GM18498 (cell line): ENCODE results near the gene SDK1.

Source experiments
- ATAC-seq: cut with Tn5 transposase; IDR thresholded peaks from one replicate; pipeline ENCODE4 v1.9.1; 2021; ENCODE audit warnings: mild to moderate bottlenecking, moderate library complexity; ENCODE audit not compliant: unreplicated experiment

Gene SDK1

DNA sequence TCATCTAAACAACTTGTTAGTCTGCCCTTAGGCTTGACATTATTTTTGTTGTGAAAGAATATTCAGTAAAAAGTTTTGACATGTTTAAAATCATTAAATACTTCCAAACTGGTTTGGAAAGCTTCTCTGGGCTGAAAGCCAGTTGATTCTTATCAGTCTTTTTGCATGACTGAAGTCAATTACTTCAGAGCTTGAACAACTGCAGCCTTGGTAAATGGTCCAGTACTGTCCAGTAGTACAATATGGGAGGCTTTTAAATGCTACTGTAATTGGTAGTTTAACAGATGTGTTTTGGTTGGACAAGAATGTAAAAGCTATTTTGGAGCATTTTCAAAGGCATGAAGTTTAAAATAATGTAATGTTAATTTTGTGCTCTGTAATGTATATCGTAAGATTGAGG lies 103.4 kb downstream of the SDK1 start:
- ATAC-seq = no peak

DNA sequence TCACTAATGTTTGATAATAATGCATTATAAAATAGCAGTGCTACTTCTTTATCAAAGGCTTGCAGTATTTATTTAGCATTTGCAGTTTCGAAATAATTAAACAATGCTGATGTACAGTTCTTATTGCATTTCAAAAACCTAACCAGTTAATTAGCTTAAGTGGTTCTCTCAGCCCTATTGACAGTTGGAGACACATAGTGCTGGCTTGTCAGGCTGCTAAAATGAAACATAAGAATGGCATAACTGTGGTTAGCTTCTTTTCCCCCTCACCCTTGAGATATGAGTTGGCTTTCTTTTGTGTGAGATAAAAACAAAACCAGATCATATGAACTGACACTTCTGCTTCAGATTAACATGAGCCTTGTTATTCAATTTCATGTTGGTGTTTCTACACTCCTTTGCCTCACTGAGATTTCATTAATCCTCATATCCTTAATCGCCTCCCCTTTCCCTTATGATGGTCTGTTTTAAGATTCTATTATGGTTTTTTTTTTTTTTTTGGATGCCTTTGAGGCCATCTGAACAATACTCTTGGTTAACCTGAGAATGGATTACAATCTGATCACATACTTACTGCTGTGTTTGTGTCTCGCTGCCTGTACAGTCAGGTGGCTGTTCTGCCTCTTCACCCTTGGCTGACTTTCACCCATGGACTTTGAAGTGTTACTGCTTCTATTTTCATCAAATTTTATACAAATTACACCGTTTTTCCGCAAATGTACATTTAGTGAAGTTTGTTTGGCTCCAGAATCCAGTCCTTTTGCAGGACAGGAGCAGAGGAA lies 108.0 kb downstream of the SDK1 start:
- ATAC-seq = no peak

DNA sequence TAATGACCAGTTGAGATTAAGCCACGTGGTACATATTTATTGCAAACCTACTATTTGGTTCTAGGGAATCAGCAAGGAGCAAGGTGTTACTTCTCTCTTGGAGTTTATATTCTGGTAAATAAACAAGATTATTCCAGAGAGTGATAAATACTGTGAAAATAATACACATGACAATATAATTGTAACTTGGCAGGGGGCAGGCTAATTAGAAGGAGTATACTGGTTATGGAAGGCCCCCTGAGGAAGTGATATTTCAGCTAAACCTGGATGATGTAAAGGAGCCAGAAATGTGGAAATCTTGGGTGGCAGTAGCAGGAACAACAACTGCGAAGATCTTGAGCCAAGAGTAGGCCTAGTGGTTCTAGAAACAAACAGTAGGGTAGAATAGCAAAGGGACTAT lies 111.8 kb downstream of the SDK1 start:
- ATAC-seq = no peak

DNA sequence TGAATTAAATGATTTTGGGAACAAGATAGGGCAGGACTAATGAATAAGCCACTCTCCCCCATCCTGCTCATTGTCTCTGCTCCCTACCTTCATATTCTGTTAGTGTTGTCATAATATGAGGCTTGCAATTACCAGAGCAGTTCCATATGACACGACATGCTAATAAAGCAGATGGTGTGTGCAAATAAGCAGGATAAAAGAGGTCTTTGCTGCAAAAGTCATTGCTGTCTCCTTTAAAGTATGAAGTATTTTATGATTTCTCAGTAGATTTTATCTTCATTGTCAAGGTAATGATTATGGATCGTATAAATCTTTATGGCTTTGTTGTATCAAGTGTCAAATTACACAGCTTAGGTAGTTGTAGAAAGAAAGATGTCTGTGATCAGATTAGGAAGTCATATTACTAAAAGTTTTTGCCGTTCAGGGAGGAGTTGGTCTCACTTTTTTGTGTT lies 114.8 kb downstream of the SDK1 start:
- ATAC-seq = no peak

DNA sequence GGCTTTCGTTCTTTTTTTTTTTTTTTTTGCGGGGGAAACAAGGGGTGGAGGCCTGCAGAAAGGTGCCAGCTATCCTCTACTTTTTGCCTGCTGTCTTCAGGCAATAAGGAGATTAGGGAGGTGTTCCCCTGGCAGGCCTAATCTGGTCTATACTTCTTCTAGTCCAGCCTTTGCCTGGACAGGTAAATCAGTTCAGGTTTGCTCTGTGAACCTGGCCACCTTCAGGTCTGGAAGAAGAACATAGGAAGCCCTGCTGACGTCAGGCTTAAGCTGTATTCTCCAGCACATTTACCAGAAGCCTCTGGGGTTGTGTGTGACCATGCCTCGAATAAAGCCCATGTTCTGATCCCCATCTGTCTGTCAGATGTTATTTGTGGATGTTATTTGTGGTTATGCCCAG lies 115.4 kb downstream of the SDK1 start:
- no peak for ATAC-seq

DNA sequence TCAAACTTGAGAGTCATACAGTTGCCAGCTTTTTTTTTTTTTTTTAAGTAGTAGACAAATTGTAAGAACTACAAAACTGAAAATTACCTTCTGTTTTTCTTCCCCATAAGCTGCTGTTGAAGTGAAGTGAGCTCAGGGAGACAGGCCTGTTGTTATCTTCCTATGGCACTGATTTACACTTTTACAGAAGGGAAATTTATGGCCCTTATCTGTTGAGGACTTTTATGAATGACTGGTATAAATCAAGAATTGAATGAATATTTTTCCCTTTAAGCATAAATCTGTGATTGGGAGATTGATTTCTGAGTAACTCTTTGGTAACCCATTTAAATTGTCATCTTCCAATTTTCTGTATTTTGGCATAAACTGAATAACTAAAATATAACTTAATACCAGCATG lies 124.0 kb downstream of the SDK1 start:
- no peak for ATAC-seq

DNA sequence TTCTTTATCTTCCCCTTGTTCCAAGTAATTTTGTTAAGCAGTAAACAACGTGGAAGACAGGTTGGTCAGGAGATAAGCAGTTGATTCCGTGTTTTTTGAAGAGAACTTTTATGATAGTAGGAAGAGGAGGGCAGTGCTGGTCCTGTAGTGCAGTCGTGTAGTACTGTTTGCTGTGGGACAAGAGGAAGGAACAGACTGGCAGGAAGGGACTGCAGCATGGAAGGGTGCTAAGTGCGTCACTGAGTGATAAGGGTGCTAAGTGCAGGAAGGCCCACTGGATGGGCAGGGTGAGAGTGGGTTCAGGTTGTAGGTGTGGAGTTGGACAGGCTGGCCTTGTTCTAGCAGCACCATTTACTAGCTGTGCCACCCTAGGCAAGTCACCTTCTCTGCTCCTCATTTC lies 125.0 kb downstream of the SDK1 start:
- ATAC-seq = no peak

DNA sequence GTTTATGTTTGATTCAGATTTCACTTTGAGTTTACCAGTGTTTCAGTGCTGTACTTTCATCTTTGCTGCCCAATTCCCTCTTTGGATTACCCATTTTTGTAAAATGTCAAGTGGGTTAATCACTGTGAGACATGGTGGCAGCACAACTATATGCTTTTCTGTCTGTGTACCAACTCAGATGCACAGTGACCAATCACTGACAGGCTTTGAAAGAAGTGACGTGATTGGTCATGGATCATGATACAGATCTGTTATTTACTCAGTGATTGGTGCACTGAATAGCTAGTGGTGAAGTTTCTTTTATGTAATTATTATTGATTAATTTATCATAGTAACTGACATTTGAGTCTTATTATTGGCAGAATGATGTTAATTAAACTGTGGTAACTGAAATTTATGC lies 126.9 kb downstream of the SDK1 start:
- ATAC-seq = no peak

DNA sequence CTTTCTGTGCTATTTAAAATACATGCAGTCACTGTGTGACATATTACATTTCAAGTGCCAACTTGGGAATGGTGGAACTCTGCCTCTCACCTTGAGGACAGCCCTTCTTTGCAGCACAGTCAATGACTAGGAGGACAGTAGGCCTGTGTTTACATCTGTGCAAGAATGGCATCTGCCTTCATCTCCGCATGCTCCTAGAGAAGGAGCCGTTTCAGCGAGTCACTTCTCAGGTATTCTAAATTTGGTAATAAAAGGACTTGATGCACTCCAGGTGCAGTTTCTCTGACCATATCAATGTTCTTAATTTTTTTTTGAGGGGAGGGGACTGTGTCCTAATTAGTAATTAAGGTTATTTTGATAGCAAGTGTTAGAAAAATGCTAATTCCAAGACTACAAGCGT lies 128.9 kb downstream of the SDK1 start:
- ATAC-seq = no peak

DNA sequence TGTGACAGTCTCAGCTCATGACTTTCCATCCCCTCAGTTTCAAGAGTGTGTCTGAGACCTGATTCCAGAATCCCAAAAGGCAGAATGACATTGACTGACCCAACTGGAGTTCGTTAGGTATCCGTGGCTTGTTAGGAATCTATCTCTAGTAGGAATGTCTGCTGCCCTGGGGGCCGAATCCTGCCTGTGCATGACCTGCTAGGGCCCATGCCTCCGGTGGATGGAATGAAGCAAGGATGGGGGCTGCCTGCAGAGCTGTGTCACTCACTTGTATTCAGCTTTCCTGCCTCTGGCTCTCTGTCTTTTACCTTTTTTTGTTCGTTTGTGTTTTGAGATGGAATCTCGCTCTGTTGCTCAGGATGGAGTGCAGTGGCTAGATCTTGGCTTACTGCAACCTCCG lies 129.5 kb downstream of the SDK1 start:
- ATAC-seq = no peak

DNA sequence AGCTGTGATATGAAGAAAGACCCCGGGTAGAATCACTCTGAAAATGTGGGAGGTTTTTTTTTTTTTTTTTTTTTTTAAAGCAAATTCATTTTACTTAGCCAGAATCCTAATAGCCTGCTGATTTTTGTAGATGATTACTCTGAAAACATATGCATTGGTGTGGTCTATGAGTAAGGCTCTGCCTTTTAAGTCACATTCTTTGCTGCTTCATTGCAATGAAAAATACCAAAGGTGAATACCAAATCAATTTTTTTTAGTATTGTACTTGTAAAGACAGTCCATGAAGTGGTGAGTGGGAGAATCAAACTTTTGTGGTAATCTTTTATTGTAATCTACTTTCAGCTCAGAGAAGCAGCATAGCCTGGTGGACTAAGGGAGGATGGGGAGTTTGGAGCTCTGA lies 130.3 kb downstream of the SDK1 start:
- ATAC-seq = no peak

DNA sequence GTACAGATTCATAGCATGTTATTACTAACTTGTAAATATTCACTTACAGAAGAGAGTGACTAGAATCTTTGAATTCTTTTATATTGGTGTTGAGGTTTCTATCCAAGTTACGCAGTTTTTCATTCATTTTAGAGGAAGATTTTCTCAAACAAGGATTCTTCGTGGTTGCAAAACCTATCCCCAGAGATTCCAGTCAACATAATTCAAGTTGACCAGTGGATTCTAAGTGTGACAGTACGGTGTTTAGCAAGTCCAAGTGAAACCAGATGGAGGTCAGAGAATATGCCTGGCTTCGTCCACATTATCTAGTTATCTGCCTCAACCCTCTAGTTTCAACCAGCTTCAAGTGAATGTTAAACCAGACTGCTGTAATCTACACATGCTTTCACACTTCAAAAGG lies 131.9 kb downstream of the SDK1 start:
- no peak for ATAC-seq

DNA sequence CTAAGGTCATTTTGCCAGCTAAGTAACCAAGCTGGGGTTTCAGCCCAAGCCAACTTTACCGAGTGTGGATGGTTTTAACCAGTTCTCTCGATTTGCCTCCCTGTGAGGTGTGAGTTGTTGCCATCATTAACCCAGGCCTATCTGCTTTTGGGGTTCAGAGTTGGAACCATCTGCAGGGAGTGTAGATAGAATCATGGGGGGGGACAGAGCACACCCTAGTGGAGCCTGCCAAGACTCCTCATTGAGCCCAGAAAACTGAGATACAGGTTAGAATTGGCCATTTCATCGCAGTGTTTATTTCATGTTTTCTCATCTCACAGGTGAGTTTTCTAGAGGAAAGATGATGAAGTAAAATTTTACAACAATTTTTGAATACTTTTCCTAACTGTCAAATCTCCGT lies 133.6 kb downstream of the SDK1 start:
- no peak for ATAC-seq

DNA sequence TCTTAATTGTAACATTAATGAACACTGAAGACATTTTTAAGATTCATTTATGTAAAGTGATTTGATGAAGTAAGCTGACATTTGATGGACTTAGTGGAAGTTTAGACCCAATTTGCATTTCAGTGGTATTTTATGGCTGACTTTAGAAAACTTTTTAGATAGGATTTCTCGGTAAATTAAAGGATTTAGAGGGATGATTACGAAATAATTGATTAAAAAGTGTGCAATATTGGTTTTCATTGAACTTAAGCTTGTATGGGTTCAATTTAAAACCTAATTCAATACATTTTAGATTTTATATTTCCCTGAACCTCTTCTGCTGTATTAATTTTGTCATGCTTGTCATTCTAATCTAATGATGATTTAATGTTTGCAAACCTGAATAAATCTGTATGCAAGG lies 135.1 kb downstream of the SDK1 start:
- ATAC-seq = no peak

DNA sequence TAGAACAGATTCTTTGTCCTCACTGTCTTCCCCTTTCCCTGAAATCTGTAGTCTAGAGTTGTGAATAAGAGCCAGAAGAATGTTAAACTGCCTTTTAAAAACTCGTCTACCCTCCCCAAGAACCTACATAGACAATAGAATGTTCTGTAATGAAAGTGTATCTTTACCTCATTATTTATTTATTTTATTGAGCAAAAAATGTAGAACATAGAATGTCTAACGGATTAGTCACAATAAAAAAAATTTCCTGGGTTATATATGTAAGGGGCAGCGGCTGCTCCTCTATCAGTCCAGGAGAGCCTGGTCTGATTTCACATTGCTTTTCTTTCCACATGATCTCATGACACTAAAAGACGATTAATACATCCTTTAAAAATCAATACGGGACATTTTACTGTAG lies 135.7 kb downstream of the SDK1 start:
- ATAC-seq = no peak

DNA sequence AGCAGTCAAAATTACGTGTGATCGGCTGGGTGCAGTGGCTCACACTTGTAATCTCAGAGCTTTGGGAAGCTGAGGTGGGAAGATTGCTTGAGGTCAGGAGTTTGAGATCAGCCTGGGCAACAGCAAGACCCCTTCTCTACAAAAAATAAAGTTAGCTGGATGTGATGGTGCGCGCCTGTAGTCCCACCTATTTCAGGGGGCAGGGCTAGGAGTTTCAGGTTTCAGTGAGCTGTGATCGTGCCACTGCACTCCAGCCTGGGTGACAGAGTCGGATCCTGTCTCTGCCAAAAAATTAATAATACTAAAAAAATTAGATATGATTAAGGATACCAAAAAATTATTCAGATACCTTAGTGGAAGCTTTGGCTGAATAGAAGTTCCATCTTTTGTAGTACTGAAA lies 136.4 kb downstream of the SDK1 start:
- no peak for ATAC-seq

DNA sequence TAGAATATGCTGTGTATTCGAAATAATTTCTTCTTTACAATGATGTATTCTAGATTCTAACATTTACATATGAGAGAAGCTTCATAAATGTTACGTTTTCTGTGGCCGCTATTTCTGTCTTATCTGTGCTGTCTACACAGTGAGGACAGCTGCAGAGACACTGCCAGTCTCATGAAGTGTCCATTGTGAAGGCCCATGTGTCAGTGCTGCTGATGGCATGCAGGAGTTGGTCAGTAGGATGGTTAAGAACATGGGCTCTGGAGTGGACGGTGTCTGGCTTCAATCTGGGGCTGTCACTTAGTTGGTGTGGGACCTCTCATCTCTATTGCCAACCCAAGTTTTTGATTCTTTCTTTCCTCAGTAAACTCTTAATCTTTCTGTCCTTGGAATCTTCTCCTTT lies 137.3 kb downstream of the SDK1 start:
- no peak for ATAC-seq

DNA sequence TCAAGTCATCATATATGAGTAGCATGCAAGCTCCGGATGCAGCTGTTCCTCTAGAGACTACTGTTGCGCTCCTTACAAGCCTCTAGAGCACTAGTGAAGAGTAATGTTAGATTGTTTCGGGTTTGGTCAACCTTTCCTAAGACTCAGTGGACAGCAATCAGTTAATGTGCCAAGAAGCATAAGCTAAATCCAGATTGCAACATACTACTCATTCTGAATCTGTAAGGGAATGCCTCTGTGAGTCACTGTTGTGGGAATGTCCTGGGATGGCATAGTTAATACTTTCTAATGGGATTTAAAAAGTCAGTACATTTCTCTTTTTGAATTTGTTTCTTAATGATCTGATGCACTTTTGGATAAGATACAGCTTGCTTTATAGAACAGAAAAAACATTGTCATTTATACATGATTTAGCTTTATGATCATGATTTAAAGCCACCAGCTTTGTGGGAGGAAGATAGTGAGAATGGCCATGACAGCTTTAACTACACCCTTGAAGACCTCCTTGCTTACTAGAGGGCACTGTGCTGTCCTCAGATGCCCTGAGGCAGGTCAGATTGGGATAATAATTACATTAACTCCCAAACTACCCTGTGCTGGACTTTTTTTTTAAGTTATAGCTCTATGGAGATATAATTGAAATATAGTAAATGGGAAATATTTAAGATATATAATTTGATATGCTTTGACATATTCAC lies 138.4 kb downstream of the SDK1 start:
- no peak for ATAC-seq

DNA sequence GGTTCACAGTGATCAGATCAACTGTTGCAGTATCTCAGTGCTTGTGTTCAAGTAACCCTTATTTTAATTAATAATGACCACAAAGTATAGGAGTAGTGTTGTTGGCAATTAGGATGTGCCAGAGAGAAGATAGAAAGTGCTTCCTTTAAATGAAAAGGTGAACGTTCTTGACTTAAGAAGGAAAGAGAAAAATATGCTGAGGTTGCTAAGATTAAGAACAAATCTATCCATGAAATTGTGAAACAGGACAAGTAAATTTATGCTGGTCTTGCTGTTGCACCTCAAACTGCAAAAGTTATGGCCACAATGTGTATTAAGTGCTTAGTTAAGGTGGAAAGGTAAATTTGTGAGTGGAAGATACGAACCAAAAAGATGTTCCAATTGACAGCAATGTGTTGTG lies 139.5 kb downstream of the SDK1 start:
- no peak for ATAC-seq

DNA sequence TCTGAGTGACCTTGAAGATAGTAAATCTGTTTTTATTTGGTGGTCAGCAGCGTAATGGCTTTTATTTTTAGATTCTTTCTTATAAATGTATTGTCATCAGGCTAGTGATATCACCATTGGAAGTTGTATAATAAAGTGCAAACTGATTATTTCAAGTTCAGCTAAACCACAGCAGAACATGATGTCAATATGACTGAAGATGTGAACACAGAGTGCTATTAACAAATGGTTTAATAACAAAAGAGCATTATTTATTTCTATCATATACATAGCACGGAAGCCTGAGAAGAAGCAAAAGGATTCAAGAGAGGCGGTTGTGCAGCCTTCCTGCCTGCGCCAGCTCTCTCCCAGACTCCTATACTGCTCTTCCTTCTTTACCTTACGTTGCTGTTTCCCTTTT lies 142.7 kb downstream of the SDK1 start:
- no peak for ATAC-seq

DNA sequence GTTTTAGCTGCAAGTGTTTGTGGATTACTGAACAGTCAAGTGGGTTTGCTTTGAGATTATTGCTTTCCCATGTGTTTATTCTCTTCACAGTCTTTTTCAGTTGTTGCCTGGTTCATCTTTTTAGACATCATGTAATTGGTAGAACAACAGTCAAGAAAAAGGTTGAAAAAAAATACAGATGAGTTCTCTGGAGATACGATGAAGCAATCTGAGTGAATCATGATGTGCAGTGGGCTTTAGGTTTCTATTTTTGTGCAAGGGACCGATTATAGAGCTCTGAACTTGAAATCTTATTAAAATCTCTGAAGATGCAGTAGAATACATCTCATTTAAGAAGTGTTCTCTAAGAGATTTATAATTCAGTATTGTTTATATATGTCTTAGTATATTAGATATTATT lies 145.7 kb downstream of the SDK1 start:
- no peak for ATAC-seq

DNA sequence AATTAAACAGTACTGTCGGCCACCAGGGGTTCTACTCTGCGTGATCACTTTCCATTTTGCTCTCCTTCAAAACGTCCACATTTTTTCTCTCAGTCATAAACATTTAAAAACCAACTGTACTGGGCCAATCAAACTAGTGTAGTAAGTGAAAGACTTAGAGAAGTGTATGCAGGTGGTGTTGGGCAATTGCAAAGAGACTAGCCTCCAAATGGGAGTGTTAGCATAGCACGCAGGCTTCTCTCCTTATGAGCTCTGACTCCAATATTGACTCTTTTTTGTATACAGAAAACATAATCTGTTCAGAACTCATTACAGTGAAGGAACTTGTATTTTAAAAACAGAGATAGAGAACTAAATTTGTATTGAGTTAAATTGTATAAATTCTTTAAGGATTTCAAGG lies 150.6 kb downstream of the SDK1 start:
- ATAC-seq = no peak

DNA sequence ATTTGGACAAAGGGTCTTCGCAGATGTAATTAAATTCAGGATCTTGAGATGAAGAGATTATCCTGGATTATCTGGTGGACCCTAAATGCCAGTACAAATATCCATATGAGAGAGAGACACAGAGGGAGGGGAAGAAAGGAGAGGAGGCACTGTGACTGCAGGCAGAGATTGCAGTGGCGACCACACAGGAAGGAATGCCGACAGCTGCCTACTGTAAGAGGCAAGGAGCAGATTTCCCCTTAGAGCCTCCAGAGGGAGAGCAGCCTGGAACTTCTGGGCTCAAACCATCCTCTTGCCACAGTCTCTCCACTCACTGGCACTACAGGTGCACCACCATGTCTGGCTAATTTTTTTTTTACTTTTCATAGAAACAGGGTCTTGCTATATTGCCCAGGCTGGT lies 152.3 kb downstream of the SDK1 start:
- no peak for ATAC-seq
